ENCODE results near the gene RADX.

DNA sequence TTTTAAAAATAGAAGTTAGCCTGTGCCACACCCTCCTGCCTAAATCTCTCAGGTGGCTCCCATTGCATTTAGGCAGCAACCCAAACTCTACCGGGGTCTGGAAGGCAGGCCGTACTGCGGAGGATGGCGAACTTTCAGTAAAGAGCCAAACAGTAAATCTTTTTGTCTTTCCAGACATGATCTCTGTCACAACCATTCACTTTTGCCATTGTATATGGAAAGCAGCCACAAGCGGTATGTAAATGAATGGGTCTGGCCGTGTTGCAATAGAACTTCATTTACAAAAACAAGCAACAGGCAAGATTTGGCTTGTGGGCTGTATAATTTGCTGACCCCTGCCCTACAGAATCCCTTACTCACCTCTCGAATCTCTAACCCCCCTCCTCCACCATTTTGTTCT is 3.3 kb downstream of the RADX start:
- TF ChIP-seq, protein P1, sequence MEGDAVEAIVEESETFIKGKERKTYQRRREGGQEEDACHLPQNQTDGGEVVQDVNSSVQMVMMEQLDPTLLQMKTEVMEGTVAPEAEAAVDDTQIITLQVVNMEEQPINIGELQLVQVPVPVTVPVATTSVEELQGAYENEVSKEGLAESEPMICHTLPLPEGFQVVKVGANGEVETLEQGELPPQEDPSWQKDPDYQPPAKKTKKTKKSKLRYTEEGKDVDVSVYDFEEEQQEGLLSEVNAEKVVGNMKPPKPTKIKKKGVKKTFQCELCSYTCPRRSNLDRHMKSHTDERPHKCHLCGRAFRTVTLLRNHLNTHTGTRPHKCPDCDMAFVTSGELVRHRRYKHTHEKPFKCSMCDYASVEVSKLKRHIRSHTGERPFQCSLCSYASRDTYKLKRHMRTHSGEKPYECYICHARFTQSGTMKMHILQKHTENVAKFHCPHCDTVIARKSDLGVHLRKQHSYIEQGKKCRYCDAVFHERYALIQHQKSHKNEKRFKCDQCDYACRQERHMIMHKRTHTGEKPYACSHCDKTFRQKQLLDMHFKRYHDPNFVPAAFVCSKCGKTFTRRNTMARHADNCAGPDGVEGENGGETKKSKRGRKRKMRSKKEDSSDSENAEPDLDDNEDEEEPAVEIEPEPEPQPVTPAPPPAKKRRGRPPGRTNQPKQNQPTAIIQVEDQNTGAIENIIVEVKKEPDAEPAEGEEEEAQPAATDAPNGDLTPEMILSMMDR (IDR thresholded peaks at IDR 0.05; ENCODE audit: low read depth, low read length): no peak
- no peak for TF ChIP-seq MYC (IDR thresholded peaks at IDR 0.05; ENCODE audit: low read depth, low read length)
- no peak for TF ChIP-seq POLR2A (IDR thresholded peaks at IDR 0.05; ENCODE audit: extremely low read depth, insufficient read length)
- TF ChIP-seq, protein P2, sequence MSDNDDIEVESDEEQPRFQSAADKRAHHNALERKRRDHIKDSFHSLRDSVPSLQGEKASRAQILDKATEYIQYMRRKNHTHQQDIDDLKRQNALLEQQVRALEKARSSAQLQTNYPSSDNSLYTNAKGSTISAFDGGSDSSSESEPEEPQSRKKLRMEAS (IDR thresholded peaks at IDR 0.05; ENCODE audit: low read depth, low read length): no peak

Data from NB4 (cell line).